HG03097 (cell line): ENCODE results near the gene KLHL11.

Source experiments
- ATAC-seq: cut with Tn5 transposase; IDR thresholded peaks from one replicate; pipeline ENCODE4 v1.9.1; 2021; ENCODE audit not compliant: unreplicated experiment, low FRiP score

KLHL11 gene

GRCh38 chr17:41864836-41865595 lies at the start of gene KLHL11:
Gene KLHL11 (minus strand): TSS chr17:41865423. CDS start chr17:41865370, 53 bp downstream.
- ATAC-seq = peak; percentile 79

GRCh38 chr17:41915020-41915419 lies 49.8 kb upstream of the KLHL11 start:
- ATAC-seq = no peak

GRCh38 chr17:41914358-41914766 lies 49.1 kb upstream of the KLHL11 start:
- no peak for ATAC-seq

GRCh38 chr17:41913798-41914197 lies 48.6 kb upstream of the KLHL11 start:
- no peak for ATAC-seq

- ATAC-seq = no peak
These were observed 47.7 kb upstream of the KLHL11 start for GRCh38 chr17:41912925-41913324.

- ATAC-seq = no peak
These were observed 45.6 kb upstream of the KLHL11 start for GRCh38 chr17:41910701-41911391.

- ATAC-seq = no peak
These were observed 43.9 kb upstream of the KLHL11 start for GRCh38 chr17:41909088-41909487.

- ATAC-seq = no peak
These were observed 42.7 kb upstream of the KLHL11 start for GRCh38 chr17:41907633-41908539.

- ATAC-seq = no peak
These were observed 41.9 kb upstream of the KLHL11 start for GRCh38 chr17:41907185-41907556.

GRCh38 chr17:41906465-41907184 lies 41.4 kb upstream of the KLHL11 start:
- no peak for ATAC-seq

- ATAC-seq = no peak
These were observed 39.9 kb upstream of the KLHL11 start for GRCh38 chr17:41905172-41905571.

- ATAC-seq = no peak
These were observed 39.1 kb upstream of the KLHL11 start for GRCh38 chr17:41904242-41904841.

- ATAC-seq = no peak
These were observed 36.4 kb upstream of the KLHL11 start for GRCh38 chr17:41901646-41902045.

GRCh38 chr17:41896726-41897125 lies 31.5 kb upstream of the KLHL11 start:
- ATAC-seq = no peak

- no peak for ATAC-seq
These were observed 30.4 kb upstream of the KLHL11 start for GRCh38 chr17:41895617-41896016.

- no peak for ATAC-seq
These were observed 29.6 kb upstream of the KLHL11 start for GRCh38 chr17:41894791-41895331.

- ATAC-seq = no peak
These were observed 28.2 kb upstream of the KLHL11 start for GRCh38 chr17:41893384-41893783.

GRCh38 chr17:41892021-41892376 lies 26.8 kb upstream of the KLHL11 start:
- ATAC-seq = no peak

GRCh38 chr17:41891135-41892020 lies 26.2 kb upstream of the KLHL11 start:
- no peak for ATAC-seq
